ENCODE measurements around the gene NRARP.

Gene NRARP

DNA sequence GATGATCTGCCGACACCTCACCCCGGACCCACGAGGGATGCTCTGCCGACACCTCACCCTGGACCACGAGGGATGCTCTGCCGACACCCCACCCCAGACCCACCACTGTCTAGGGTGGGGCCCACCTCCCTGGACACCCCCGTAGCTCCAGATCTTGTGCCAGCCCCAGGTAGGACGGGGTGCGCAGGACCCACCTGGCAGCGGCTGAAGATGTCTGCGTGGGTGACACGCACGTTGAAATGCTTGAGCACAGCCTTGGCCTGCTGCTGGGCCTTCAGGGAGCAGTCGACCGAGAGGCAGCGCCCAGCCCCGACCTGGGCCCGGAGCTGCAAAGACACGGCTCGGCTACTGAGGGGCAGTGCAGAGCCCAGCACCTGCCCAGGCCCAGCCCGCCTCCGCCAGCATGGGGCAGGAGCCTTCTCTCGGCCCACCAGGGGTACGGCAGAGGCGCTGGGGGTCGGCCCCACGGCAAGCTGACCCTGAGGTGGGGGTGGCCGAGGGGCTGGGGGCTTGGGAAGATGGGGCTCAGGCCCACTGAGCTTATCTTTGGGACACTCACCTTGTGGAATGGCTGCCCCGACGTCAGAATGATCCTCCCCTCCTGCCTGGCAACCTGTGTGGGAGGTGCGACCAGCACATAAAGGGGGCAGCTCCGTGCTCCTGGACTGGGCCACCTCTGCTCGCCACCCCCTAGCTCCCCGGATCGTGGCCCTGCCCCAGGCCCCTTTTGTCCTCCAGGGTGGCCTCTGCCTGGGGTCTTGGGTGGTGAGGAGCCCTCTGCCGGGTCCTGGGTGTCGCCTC lies 21.7 kb upstream of the NRARP start:
- DNase-seq = no peak

DNA sequence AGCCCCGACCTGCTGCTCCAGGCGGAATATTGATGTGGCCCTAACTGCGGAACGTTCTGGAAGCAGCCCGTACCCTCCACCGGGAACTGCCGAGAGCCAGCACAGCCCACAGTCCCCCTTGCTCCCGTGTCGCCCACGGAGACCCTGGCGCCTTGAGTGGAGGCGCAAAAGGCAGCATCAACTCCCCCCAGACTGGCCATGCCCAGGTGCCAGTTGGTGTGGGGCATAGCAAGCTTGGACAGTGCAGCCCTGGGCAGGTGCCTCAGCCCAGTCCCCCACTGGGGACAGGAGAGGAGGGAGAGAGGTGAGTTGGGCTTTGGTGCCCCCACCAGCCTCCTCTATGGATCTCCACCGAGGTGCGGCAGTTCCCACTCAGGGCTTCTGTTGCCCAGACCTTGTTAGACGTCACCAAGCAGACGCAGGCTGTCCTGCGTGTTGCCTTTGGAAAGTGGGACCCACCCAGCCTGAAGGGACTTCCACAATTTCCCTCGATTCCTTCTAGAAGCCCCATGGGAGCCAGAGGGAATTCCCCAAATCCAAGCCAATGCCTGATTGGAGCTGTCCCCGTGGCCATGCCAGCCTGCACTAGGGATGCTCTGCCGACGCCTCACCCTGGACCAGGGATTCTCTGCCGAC lies 19.8 kb upstream of the NRARP start:
- no peak for DNase-seq

DNA sequence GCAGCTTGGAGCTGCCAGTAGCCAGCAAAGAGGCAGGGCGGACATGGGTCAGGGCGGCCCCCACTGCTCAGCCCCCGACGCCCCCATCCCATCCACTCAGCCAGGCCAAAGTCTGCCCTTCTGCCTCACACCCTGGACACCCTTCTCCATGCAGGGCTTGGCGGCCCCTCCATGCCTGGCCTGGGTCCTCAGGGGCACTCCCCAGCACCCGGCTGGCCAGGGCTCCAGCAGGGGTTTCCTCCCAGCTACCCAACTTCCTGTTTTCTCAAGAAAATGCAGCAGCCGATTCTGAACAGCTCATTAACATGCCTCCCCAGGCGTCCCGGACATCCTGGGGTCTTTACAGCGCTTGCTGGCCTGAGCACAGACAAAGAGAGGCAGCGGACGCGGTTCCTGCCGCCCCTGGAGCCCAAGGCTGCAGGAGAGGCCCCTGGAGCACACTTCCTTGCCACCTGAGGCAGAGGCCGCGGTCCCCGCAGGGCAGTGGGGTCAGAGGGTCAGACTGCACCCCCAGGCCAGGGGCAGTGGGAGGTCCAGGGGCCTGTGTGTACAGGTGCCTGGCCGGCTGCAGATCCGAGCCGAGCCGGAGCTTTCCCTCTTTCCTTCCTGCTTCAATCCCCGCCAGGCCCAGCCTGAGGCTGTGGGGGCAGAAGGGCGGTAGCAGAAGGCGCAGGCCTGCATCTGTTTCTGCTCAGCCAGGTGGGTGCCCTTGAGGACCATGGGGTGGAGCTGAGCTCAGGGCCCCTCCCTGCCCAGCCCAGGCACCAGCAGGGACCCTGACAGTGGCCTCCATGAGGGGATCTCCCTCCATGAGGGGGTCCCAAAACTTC lies 18.7 kb upstream of the NRARP start:
- no peak for DNase-seq

DNA sequence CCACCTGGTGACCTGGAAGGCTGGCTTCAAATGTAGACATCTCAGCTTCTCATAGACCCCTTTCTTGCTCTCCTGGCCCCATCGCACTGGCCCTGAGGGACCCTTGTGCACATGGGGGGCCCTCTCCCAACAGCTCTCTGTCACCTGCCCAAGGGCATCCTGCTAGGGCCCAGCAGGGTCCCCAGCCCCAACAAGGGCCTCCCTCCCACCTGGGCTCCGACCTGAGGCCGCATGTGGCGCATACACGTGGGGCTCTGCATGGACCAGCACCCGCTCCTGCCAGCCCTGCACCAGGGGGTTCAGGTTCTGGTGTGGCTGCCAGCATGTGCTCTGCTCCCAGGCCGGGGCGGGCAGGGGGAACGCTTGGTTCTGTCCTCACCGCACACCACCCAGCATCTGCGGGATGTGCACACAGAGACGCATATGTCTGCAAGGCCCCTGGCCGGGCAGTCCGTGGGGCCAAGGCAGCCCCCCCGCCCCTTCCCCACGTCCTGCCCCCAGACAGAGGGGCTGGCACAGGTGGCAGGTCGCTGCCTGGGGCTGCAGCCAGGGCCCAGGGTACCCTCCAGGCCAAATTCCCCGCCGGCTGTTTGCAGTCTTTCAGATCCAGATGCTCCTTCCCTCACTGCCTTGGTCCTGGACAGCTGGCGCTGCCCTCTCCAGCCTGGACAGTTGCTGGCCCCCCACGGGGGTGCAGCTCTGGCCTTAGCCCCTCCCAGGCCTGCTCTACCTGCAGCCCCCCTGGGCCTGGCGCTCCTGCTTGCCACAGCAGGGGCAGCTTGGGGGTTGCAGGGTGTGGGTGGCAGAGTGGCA lies 17.9 kb upstream of the NRARP start:
- DNase-seq = no peak

DNA sequence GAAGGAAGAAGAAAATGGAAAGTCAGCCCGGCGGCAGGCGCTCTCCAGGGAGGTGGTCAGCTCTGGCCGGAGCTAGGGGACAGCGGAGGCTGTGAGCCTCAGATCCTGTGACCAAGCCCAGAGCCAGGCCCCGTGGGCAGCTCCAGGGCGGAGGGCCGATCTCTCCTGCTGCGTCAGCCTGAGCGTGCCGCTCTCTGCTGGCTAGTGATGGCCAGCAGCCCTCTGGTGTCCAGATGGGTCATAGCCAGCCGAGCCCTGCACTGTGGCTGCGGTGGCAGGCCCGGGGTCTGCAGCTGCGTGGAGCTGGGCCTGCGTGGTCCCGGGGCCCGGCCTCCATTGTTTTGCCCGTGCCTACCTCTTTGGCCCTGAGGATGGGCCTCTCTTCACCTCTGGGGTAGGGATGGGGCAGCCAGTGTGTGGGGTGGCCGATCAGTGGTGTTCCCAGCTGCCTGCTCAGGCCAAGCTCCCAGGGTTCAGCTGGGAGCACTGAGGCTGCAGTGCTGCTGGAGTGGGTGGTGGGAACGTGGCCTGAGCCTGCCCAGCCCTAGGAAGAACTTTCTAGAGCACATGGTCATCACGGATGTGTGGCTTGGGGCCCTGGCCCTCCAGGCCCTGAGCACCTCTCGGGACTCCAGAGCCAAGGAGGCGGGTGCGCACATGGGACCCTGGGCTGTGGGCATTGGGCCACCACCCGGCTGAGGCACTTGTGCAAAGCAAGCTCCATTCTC lies 17.1 kb upstream of the NRARP start:
- DNase-seq = peak in 42 of 58 donors; percentile 30 to 85 (median 66)

DNA sequence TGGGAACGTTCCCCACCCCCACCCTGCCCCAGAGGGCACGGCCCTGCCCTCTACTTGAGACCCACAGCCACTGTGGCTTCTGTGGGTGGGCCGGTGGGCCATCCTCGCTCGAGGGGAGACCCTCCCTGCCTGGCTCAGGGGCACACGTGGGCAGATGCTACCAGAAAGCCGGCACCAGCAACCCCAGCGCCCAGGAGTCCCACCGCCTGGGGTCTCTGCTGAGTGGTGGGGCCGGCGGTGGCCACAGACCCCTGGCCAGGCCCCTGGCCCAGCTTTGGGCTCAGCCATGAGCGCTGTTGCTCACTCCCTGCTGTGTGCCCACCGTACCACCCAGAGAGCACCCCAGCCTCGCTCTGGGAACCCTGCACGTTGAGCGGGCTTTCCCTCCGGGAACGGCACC lies 16.5 kb upstream of the NRARP start:
- DNase-seq = no peak

DNA sequence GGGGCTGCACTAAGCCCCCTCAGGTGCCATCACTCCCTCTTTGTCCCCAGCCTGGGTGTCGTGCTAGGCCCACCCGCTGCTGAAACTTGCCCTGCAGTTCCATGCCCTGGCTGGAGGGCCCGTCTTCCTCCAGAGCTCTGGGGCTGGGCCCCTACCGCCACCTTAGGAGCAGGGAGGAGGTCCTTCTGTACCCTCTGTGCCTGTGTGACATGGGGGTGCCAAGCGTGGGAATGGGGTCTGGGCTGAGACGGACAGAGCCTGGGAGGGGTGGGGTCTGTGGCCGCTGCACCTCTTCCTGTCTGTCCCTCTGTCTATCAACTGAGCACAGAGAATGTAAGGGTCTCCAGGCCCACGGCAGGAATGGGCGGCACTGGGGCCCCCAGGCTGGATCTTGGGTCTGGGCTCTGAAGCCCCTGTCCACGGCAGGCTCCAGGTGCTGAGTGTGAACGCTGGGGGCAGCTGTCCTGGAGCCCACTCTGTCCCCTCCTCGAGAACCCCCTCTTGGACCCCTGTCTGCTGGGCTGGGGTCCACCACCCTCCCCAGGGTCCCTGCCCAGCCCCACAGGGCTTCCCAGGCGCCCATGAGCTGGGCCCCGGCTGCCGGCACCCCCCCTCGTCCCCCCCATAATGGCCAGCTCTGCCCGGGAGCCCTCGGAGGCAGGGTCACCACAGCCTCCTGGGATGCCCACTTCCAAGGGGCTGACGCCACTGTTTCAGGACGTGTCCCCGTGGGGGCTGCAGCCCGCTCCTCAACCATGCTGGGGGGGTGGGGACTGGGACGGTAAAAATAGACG lies 15.8 kb upstream of the NRARP start:
- no peak for DNase-seq

DNA sequence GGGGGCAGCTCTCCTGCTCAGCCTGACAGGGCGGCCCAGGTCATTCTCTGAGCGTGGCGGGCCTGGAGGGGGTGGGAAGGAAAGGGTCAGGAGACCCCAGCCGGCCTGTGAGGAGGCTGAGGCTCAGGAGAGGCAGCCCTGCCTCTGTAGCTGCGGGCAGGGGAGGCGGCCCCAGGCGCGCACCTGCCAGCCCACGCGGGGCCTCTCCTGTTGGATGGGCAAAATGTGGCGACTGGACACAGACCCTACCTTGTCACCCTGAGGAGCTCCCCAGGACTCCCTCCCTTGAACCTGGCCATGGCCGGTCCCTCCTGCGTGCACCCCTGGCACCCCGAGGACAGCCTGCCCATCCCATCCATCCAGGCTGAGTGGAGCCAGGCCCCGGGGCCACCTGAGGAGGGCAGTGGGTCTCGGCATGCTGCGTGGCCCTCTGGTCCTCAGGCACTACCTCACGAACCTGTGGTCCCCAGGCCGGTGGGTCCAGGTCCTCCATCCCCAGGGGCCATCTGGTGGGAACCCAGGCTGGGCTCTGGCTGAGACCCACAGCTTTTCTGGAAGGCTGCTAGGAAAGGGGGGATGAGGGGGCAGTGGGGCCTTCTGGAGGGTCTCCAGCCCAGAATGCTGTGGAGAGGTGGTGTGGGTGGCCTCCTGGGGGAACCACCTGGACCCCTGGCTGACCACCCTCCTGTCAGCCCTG lies 15.1 kb upstream of the NRARP start:
- no peak for DNase-seq

DNA sequence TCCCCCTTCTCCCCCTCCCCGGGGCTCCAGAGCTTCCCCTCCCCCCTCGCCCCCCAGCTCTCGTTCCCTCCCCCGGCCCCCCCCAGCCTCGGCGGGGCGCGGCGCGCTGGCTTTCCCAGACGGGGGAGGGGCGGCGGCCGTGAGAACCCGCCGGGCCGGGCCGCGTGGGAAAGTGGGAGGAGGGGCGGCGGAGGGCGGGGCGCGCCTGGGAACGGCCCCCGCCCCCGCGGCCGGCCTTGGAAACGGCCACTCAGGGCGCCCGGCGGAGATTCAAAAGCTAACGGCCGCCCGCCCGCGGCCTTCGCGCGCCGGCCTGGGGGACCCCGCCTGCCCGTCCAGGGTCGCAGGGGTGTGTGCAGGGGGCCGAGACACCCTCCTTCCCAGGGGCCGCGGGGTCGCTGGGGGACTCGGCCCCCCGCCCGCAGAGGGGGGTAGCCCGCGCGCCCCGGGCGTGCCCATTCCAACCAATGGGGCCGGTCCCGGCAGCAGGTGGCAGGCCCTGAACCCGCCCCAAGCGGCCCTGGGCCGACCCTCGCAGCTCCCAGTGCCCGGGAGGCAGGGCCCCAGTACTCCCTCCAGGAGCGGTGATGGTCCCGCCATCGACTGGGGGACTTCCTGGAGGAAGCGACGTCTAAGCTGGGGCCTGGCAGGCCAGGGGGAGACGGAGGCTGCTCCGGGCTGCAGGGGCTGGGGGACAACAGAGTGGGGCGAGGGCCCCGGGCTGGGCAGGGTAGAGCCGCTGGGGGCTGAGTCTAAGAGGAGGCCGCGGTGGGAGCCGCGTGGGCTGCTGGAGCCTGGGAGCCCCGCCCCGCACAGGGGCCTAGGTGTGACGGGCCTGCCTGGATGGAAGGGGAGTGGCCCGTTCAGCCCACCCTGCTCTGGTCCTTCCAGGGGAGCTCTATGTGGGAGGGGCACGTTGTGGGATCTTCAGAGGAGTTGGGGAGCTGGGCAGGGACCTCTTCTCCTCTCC lies 14.2 kb upstream of the NRARP start:
- DNase-seq = peak in 4 of 58 donors; percentile 40 to 52 (median 42)

DNA sequence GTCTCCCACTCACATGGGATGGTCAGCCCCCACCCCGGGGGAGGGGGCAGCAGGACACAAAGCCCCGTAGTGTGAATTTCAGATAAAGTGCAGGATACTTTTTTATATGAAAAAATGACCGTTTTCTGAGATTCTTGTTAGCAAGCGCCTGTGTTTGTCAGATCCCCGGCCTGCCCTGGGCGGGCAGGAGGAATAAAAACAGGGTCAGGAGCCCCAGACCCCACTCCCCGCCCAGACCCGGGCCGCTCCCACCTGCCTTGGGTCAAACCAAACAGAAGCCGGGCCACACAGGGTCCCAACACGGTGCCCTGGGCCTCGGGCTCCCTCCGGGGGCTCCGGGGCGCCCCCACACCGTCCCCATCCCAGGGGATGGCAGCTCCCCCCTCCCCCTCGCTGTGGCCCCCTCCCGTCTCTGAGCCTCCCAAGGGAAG lies 13.5 kb upstream of the NRARP start:
- DNase-seq = no peak

DNA sequence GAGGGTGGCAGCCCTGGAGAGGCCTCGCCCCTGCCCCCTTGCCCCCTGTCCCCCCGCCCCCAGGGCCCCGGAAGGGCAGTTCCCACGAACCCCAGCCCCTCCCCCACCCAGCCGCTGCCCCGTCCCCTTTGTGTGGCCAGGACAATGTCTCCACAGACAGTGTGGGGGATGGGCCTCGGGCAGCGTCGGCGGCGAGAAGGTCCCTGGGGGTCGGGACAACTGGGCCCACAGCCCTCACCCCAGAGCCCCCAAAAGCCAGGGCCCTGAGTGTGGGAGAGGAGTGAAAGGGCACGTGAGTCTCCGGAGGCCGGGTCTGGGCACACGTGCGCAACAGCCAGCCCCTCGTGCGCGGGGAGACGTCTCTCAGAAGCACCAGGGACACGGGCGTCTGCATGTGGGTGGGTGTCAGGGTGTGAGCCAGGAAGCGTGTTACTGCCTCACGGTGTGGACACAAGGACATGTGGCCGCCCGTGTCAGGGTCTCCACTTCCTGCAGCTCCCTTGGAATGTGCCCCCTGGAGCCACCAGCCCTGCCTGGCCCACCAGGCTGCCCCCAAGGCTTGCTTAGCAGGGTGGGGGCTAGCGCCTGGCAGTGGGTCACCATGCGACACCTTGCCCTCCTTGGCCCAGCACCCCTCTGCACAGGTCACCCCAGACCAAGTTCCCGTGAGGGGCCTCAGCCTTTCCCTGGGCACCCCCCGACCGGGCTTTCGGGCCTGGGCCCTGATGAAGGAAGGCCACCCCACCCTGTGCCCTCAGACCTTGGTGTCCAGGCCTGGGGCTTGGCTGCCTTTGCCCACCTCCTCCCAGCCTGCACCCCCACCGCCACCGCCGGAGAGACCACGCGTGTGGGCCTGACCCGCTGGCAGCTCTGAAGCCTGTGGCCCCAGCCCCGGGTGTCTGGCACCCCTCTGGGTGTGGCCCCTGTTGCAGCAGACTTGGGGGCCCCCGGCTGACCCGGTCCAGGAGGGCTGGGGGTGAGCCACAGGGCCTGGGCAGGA lies 12.8 kb upstream of the NRARP start:
- no peak for DNase-seq

DNA sequence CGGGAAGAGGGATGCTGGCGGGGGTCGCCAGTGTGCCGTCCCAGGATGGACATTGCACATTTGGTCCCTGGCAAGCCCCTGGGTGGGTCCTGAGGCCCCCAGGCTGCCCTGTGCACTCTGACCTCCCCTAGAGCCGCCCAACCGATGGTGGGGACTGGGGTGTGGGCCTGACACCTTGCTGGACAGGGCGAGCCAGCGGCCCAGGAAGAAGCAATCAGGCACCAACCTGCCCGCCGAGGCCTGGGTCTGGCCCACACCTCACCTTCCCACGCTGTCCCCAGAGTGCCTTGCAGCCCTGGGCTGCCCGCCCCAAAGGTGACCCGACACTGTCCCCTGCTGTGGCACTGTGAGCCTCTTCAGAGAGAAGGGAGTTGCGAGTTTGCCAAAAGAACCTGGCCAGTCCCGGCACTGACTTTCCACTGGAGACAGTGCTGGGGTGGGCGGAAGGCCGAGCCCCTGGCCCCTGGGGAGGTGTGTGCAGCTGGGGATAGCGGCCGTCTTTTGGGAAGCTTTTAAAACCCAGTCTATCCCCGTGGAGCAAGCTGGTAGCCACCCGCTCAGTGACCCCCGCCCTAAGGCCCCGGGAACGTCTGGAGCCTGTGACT lies 12.0 kb upstream of the NRARP start:
- DNase-seq = no peak

DNA sequence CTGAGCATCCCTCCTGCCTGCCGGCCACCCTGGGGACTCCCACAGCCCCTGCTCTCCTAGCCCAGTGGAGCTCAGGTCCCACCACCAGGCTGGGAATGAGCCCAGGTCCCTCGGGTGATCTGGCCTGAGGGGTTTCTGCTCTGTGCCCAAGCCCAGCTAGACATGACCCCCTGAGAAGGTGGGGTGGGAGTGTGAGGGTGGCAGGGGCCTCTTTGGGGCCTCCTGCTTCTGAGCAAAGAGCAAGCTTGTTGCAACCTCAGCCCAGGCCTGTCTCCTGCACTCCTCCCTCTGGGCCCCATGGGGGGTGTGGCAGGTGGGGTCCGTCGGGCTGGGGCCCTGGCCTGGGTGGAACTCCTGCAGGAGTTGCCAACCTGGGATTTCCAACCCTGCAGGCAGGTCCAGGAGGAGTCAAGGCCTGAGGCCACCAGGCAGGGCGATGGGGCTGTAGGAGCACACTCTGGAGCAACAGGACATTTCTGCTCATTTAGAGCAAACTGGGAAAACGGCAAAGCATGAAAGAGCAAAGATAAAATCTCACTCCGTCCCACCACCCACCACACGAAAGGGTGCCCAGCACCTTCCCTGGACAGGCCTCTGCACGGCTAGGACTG lies 11.4 kb upstream of the NRARP start:
- DNase-seq = no peak

DNA sequence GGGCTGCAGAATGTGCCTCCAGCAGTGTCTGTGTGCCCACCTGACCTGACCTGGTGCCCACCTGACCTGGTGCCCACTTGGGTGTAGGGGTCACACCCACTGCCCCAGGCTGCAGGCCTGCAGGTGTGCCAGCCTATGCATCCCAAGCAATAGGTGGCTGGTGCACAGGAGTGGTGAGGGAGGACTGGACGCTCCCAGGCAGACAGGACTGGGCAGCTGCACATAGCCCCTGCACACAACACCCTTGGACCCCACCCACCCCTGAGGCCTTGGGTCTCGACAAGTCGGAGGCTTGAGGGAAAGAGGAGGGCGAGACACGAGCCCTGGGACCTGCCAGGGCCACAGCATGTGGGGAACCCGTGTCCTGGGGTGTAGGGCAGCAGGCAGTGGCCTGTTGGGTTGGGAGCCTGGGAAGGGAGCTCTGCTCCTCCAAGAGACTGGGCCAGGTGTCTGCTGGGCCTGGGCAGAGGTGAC lies 10.8 kb upstream of the NRARP start:
- no peak for DNase-seq
